Aorta (tissue), 5 donors: ENCODE results near the gene LAMA4. TPM values are rescaled to one million over a fixed set of nuclear protein-coding genes. Genes with fewer than 3 reads are reported as not detected.

Source experiments
- ATAC-seq: fragments of 200-7000 bp; cut with Tn5 transposase; one replicate; pipeline ENCODE4 v1.9.1; 2022; ENCODE audit warnings: moderate library complexity; ENCODE audit not compliant: low FRiP score
- DNase-seq, 2 donors: peaks; one replicate each; pipeline ENCODE4 v3.0.0-alpha.2; 2020
- H3K27ac ChIP-seq, 2 donors: one replicate each; pipeline ENCODE4 v1.5.1; 2013; ENCODE audit warnings: low read length in 2 of 2, mild to moderate bottlenecking in 2 of 2, moderate library complexity in 2 of 2, control low read depth in 1 of 2, inconsistent platforms in 1 of 2, low read depth in 1 of 2
- H3K27me3 ChIP-seq, 2 donors: one replicate each; pipeline ENCODE4 v1.6.1; 2013; ENCODE audit warnings: control low read depth in 1 of 2, low read length in 1 of 2, mild to moderate bottlenecking in 1 of 2, moderate library complexity in 1 of 2; ENCODE audit not compliant: insufficient read depth in 2 of 2, control insufficient read depth in 1 of 2
- H3K36me3 ChIP-seq, 2 donors: one replicate each; pipeline ENCODE4 v1.6.1; 2013; ENCODE audit warnings: control low read depth in 1 of 2, low read length in 1 of 2, mild to moderate bottlenecking in 1 of 2; ENCODE audit not compliant: insufficient read depth in 2 of 2, control insufficient read depth in 1 of 2
- H3K4me1 ChIP-seq, 2 donors: one replicate each; pipeline ENCODE4 v1.6.1; 2013; ENCODE audit warnings: low read length in 2 of 2, control low read depth in 1 of 2, mild to moderate bottlenecking in 1 of 2, moderate library complexity in 1 of 2; ENCODE audit not compliant: insufficient read depth in 2 of 2, control insufficient read depth in 1 of 2
- H3K4me3 ChIP-seq, 2 donors: one replicate each; pipeline ENCODE4 v1.5.1; 2013; ENCODE audit warnings: low read length in 2 of 2, control low read depth in 1 of 2, mild to moderate bottlenecking in 1 of 2
- H3K9me3 ChIP-seq: one replicate; pipeline ENCODE4 v1.6.1; 2013; ENCODE audit warnings: mild to moderate bottlenecking, low read length; ENCODE audit not compliant: control insufficient read depth
- WGBS, 2 donors: extraction: QIAGEN DNeasy Blood & Tissue Kit; methylation state at CpG; one replicate each; pipeline ENCODE4 v1.1.7; 2013; 5-methylcytosine and 5-hydroxymethylcytosine counted together
- intact Hi-C, 2 donors: fragments of 100-400 bp; cut with DNase I; formaldehyde crosslinking; loops; one replicate each; pipeline versions ENCODE4 v1.14.2 to v1.15.0; 2022
- polyA plus RNA-seq, 2 donors: library from polyadenylated mRNA; stranded (reverse); fragments of 200-250 nt; gene quantifications; one replicate each; pipeline ENCODE4 v1.2.3, GENCODE V29; 2013
- total RNA-seq, 2 donors: library from RNA; stranded (reverse); fragmentation: NEBNext Ultra II Directional; extraction: Animal tissue kit (Norgen Biotek cat#: 25700); gene quantifications; one replicate each; pipeline ENCODE4 v1.2.1, GENCODE V29; 2021
- donor health status: healthy with polysubstance abuse.
- donor health status: Bipolar disorder and iron deficiency.
- donor health status: DM: no; HTN: no; CAD: no.
- donor health status: DM: no; HTN: no; CAD: no.
- donor health status: DM: yes; HTN: yes; CAD: no.

LAMA4 gene
- total and polyA plus RNA-seq, 4 donors = 7.8 to 150 (median 67.5) TPM

GRCh38 chr6:112268654-112269053 is 14.3 kb upstream of the LAMA4 start:
- no peaks in the 10 kb centered on the region for H3K36me3 ChIP-seq
- no peaks in the 10 kb centered on the region for H3K4me1 ChIP-seq
- intact Hi-C loops = loop anchor here in 1 of 2 donors (5.0 kb wide), 1 partner anchor 76 kb away; no protein-coding TSS in a partner anchor
- no peaks in the 10 kb centered on the region for H3K27me3 ChIP-seq
- H3K9me3 ChIP-seq = no peaks in the 10 kb centered on the region
- DNase-seq (no peak), ATAC-seq (peak; percentile 43)
- H3K27ac ChIP-seq = no peak overlapping the region
- H3K4me3 ChIP-seq = no peak overlapping the region
- 68 to 69% methylated on average over 2 of the region's 2 CpGs for WGBS, 2 donors

- no peaks in the 10 kb centered on the region for H3K36me3 ChIP-seq
- H3K9me3 ChIP-seq = no peaks in the 10 kb centered on the region
- 97 to 100% methylated on average over 2 of the region's 2 CpGs for WGBS, 2 donors
- H3K27ac ChIP-seq = no peak overlapping the region
- no peaks in the 10 kb centered on the region for H3K27me3 ChIP-seq
- intact Hi-C loops = loop anchor here in 1 of 2 donors (5.0 kb wide), 1 partner anchor 76 kb away; no protein-coding TSS in a partner anchor
- ATAC-seq (no peak), DNase-seq (no peak)
- H3K4me1 ChIP-seq = no peaks in the 10 kb centered on the region
- H3K4me3 ChIP-seq = no peak overlapping the region
Observed at GRCh38 chr6:112268019-112268418, 13.7 kb upstream of the LAMA4 start.

- 94 to 95% methylated on average over 7 of the region's 7 CpGs for WGBS, 2 donors
- intact Hi-C loops = loop anchor here in 1 of 2 donors (5.0 kb wide), 1 partner anchor 74 kb away; no protein-coding TSS in a partner anchor
- Histone ChIP-seq H3K4me1 (no peaks in the 10 kb centered on the region), H3K27me3 (no peaks in the 10 kb centered on the region), H3K27ac (no peak overlapping the region), H3K9me3 (no peaks in the 10 kb centered on the region), H3K36me3 (no peaks in the 10 kb centered on the region), H3K4me3 (no peak overlapping the region)
- ATAC-seq (no peak), DNase-seq (no peak)
Observed at GRCh38 chr6:112266331-112266730, 12.0 kb upstream of the LAMA4 start.

GRCh38 chr6:112259337-112259675 is 4.9 kb upstream of the LAMA4 start:
- no peaks in the 10 kb centered on the region for H3K4me1 ChIP-seq
- no peaks in the 10 kb centered on the region for H3K36me3 ChIP-seq
- ATAC-seq (no peak), DNase-seq (no peak)
- no peak overlapping the region for H3K27ac ChIP-seq
- no peaks in the 10 kb centered on the region for H3K27me3 ChIP-seq
- intact Hi-C loops = loop anchor here in 1 of 2 donors (5.0 kb wide), 1 partner anchor 38 kb away; no protein-coding TSS in a partner anchor
- H3K4me3 ChIP-seq = no peak overlapping the region
- 29 to 34% methylated on average over 1 of the region's 1 CpG for WGBS, 2 donors
- H3K9me3 ChIP-seq = no peaks in the 10 kb centered on the region

- H3K4me1 ChIP-seq = no peaks in the 10 kb centered on the region
- intact Hi-C loops = loop anchor here in 1 of 2 donors (5.0 kb wide), 1 partner anchor 39 kb away; no protein-coding TSS in a partner anchor
- H3K27me3 ChIP-seq = no peaks in the 10 kb centered on the region
- no peak for DNase-seq
- no peak overlapping the region for H3K27ac ChIP-seq
- H3K4me3 ChIP-seq = no peak overlapping the region
- no peaks in the 10 kb centered on the region for H3K9me3 ChIP-seq
- no peak for ATAC-seq
- H3K36me3 ChIP-seq = no peaks in the 10 kb centered on the region
- 85 to 90% methylated on average over 11 of the region's 11 CpGs for WGBS, 2 donors
Observed at GRCh38 chr6:112258642-112259336, 4.4 kb upstream of the LAMA4 start.

GRCh38 chr6:112257178-112257855 is 3.0 kb upstream of the LAMA4 start:
- Histone ChIP-seq H3K36me3 (no peaks in the 10 kb centered on the region), H3K9me3 (no peaks in the 10 kb centered on the region), H3K4me3 (no peak overlapping the region), H3K4me1 (no peaks in the 10 kb centered on the region), H3K27me3 (no peaks in the 10 kb centered on the region), H3K27ac (no peak overlapping the region)
- no peak for ATAC-seq
- intact Hi-C loops = loop anchor here in 1 of 2 donors (5.0 kb wide), 1 partner anchor 40 kb away; no protein-coding TSS in a partner anchor
- 92 to 93% methylated on average over 7 of the region's 7 CpGs for WGBS, 2 donors
- no peak for DNase-seq

- Histone ChIP-seq H3K9me3 (no peaks in the 10 kb centered on the region), H3K27me3 (no peaks in the 10 kb centered on the region), H3K4me3 (no peak overlapping the region), H3K27ac (no peak overlapping the region), H3K36me3 (no peaks in the 10 kb centered on the region), H3K4me1 (peaks cover 2 to 4% of the 10 kb centered on the region in 2 donors)
- 82 to 86% methylated on average over 3 of the region's 3 CpGs for WGBS, 2 donors
- ATAC-seq (no peak), DNase-seq (no peak)
- intact Hi-C loops = loop anchor here (2.0 to 5.0 kb wide), 4 partner anchors 42 to 68 kb away; no protein-coding TSS in a partner anchor
Observed at GRCh38 chr6:112254921-112255320, 554 bp upstream of the LAMA4 start.

- peaks cover 2 to 4% of the 10 kb centered on the region in 2 donors for H3K4me1 ChIP-seq
- WGBS, 2 donors = 1 to 2% methylated on average over 8 of the region's 8 CpGs
- H3K4me3 ChIP-seq = peak overlapping the region; percentile 79 to 81
- H3K27me3 ChIP-seq = no peaks in the 10 kb centered on the region
- ATAC-seq (peak; percentile 55), DNase-seq (no peak)
- peak overlapping the region in 1 of 2 donors; percentile 38 for H3K27ac ChIP-seq
- intact Hi-C loops = loop anchor here (5.0 kb wide), 2 partner anchors 51 to 66 kb away; no protein-coding TSS in a partner anchor
- no peaks in the 10 kb centered on the region for H3K36me3 ChIP-seq
- no peaks in the 10 kb centered on the region for H3K9me3 ChIP-seq
Observed at GRCh38 chr6:112253498-112253840, 898 bp downstream of the LAMA4 start.
